ENCODE data around the gene NOTCH2. TPM values are rescaled to one million over a fixed set of nuclear protein-coding genes. Genes with fewer than 3 reads are reported as not detected.

The NOTCH2 gene
- total and polyA plus RNA-seq, 9 of the 15 experiments (the other 6 are each of a cell fraction or from before 2014, with no cell fraction given) = 0.04 to 1.2 (median 0.28) TPM; not detected in 1

- 0% methylated on average over 1 of the region's 1 CpG for WGBS (ENCODE audit: insufficient coverage, low coverage, missing lambda C conversion rate)
- in situ Hi-C loops (cut with MboI) = no loop called here
- Histone ChIP-seq H3K27me3 (ENCODE audit: control insufficient read depth in 2 of 2, insufficient read depth in 2 of 2, low read length in 2 of 2) (peaks cover 21 to 26% of the 10 kb centered on the region in 2 experiments; a peak in 4 of 5 replicates), H3K9me1 (ENCODE audit: control insufficient read depth, insufficient read depth, low read length) (no peaks in the 10 kb centered on the region), H3K36me3 (ENCODE audit: control insufficient read depth, insufficient read depth, low read length) (no peaks in the 10 kb centered on the region), H3K79me2 (ENCODE audit: control insufficient read depth, insufficient read depth, low read length) (no peaks in the 10 kb centered on the region), H3K9me3 (replicated peaks; ENCODE audit: control insufficient read depth, insufficient read depth, low read depth, low read length) (no peaks in the 10 kb centered on the region), H3K27ac (ENCODE audit: extremely low read depth, low read depth, low read length) (no peak overlapping the region), H3K4me2 (ENCODE audit: insufficient read depth, low read length) (no peak overlapping the region), H3K4me1 (replicated peaks in 1 of 2; ENCODE audit: control insufficient read depth in 2 of 2, insufficient read depth in 2 of 2, low read length in 2 of 2) (peaks cover 0 to 3% of the 10 kb centered on the region in 2 experiments; a peak in 1 of 5 replicates), H2AFZ (ENCODE audit: low read depth, low read length) (no peak overlapping the region), H4K20me1 (replicated peaks; ENCODE audit: control insufficient read depth, insufficient read depth, low read length) (no peaks in the 10 kb centered on the region), H3K9ac (ENCODE audit: insufficient read depth in 1 of 2, low read depth in 2 of 2, low read length in 2 of 2) (no peak overlapping the region), H3K4me3 (no peak overlapping the region)
- BruUV-seq (replicated peaks) = no TSS peak
- no peak for FAIRE-seq
- POLR2A ChIA-PET = no interaction called here
- no peak for DNase-seq (ENCODE audit: extremely low read depth in 1 of 4, low spot score in 3 of 4)
- TF ChIP-seq ATF1 (CRISPR knock-in tag; IDR thresholded peaks at IDR 0.05) (no peak), ATF1 (tag; IDR thresholded peaks at IDR 0.05) (no peak), ATF6 (CRISPR knock-in tag; IDR thresholded peaks at IDR 0.05) (no peak), ZNF143 (CRISPR knock-in tag; IDR thresholded peaks at IDR 0.05) (no peak), PREB (CRISPR knock-in tag; IDR thresholded peaks at IDR 0.05) (no peak), KLF6 (CRISPR knock-in tag; IDR thresholded peaks at IDR 0.05; ENCODE audit: borderline replicate concordance) (no peak), ZNF780A (CRISPR knock-in tag; IDR thresholded peaks at IDR 0.05) (no peak), ZBTB2 (IDR thresholded peaks at IDR 0.05) (no peak), MCM5 (IDR thresholded peaks at IDR 0.05; ENCODE audit: low read depth) (no peak), POLR2H (tag; IDR thresholded peaks at IDR 0.05; ENCODE audit: low read depth) (no peak), STAT5B (CRISPR knock-in tag; IDR thresholded peaks at IDR 0.05) (no peak), ESRRB (CRISPR knock-in tag; IDR thresholded peaks at IDR 0.05; ENCODE audit: borderline replicate concordance) (no peak), SNIP1 (IDR thresholded peaks at IDR 0.05; ENCODE audit: low read depth) (no peak), ZNF239 (CRISPR knock-in tag; IDR thresholded peaks at IDR 0.05) (no peak)
- intact Hi-C loops (cut with micrococcal nuclease) = no loop called here
- no peak for ATAC-seq
- CTCF ChIA-PET (ENCODE audit: low intra/inter-chr PET ratio) = no interaction called here
These were observed 178.1 kb downstream of the NOTCH2 start for GRCh38 chr1:119891386-119891785.

Data from K562 (cell line).